CD4-positive, alpha-beta memory T cell (primary cell): ENCODE data around the gene SLC25A27. TPM values are rescaled to one million over a fixed set of nuclear protein-coding genes. Genes with fewer than 3 reads are reported as not detected.

Experiments used
- CTCF ChIA-PET: fragments of 350-600 bp; sonication (Branson Sonifier 250); formaldehyde crosslinking; loops from one replicate; lab custom pipeline; 2021; ENCODE audit warnings: inconsistent platforms; ENCODE audit not compliant: partially characterized antibody; lab: Charles Lee
- POLR2A ChIA-PET: fragments of 350-600 bp; sonication (Branson Sonifier 250); formaldehyde crosslinking; loops from one replicate; lab custom pipeline; 2021; ENCODE audit not compliant: partially characterized antibody; lab: Charles Lee
- DNase-seq, 5 donors: peaks; one replicate each; pipeline versions ENCODE4 v3.0.0 to v3.0.0-alpha.2; 2020 to 2022; ENCODE audit warnings: mixed read lengths in 1 of 5
- H3K27ac ChIP-seq: one replicate; pipeline ENCODE4 v1.7.0; 2013; ENCODE audit warnings: low read depth, low read length
- H3K27me3 ChIP-seq: 2 replicates; pipeline ENCODE4 v1.7.0; 2013; ENCODE audit warnings: mild to moderate bottlenecking, low read length, moderate library complexity; ENCODE audit not compliant: insufficient read depth
- H3K36me3 ChIP-seq: 2 replicates; pipeline ENCODE4 v1.7.0; 2013; ENCODE audit warnings: mild to moderate bottlenecking, low read length, moderate library complexity; ENCODE audit not compliant: insufficient read depth
- H3K4me1 ChIP-seq: 2 replicates; pipeline ENCODE4 v1.7.0; 2013; ENCODE audit warnings: mild to moderate bottlenecking, low read length, moderate library complexity; ENCODE audit not compliant: insufficient read depth
- H3K4me3 ChIP-seq, 2 donors: one replicate each; pipeline ENCODE4 v1.7.0; 2013; ENCODE audit warnings: low read length in 2 of 2, mild to moderate bottlenecking in 1 of 2
- H3K9me3 ChIP-seq, 2 donors: one replicate each; pipeline ENCODE4 v1.7.0; 2013; ENCODE audit warnings: low read length in 2 of 2, control low read depth in 1 of 2; ENCODE audit not compliant: control insufficient read depth in 1 of 2
- H3K27ac Mint-ChIP-seq, 7 donors: one replicate each; pipeline ENCODE4 v1.8.0; 2020 to 2021; ENCODE audit warnings: mixed read lengths in 7 of 7, mild to moderate bottlenecking in 6 of 7, inconsistent platforms in 3 of 7, moderate library complexity in 3 of 7
- H3K27me3 Mint-ChIP-seq, 2 donors: one replicate each; pipeline ENCODE4 v1.8.0; 2020 to 2021; ENCODE audit warnings: mixed read lengths in 2 of 2
- H3K36me3 Mint-ChIP-seq, 2 donors: one replicate each; pipeline ENCODE4 v1.8.0; 2020 to 2021; ENCODE audit warnings: mixed read lengths in 2 of 2, inconsistent platforms in 1 of 2, mild to moderate bottlenecking in 1 of 2
- H3K4me1 Mint-ChIP-seq, 4 donors: one replicate each; pipeline ENCODE4 v1.8.0; 2020 to 2021; ENCODE audit warnings: mixed read lengths in 4 of 4, mild to moderate bottlenecking in 1 of 4
- H3K4me3 Mint-ChIP-seq, 8 donors: one replicate each; pipeline ENCODE4 v1.8.0; 2020 to 2021; ENCODE audit warnings: mixed read lengths in 8 of 8, mild to moderate bottlenecking in 7 of 8, moderate library complexity in 6 of 8, inconsistent platforms in 3 of 8
- H3K9me3 Mint-ChIP-seq, 8 donors: one replicate each; pipeline ENCODE4 v1.8.0; 2020 to 2021; ENCODE audit warnings: mixed read lengths in 8 of 8, mild to moderate bottlenecking in 5 of 8, inconsistent platforms in 3 of 8, moderate library complexity in 1 of 8
- intact Hi-C: fragments of 100-400 bp; cut with micrococcal nuclease; formaldehyde crosslinking; loops from one replicate; pipeline ENCODE4 v1.15.1; 2023
- polyA plus RNA-seq, 2 donors: library from polyadenylated mRNA; unstranded; fragments of 300-500 nt; fragmentation: Illumina TruSeq; gene quantifications; one replicate each; pipeline ENCODE4 v1.2.3, GENCODE V29; 2021
- total RNA-seq, 2 experiments: library from RNA; stranded (reverse); gene quantifications; one replicate each; pipeline ENCODE4 v1.2.3, GENCODE V29; 2021

Gene SLC25A27
- total and polyA plus RNA-seq, 4 experiments from 2014 or later = 2.3 to 2.6 TPM; not detected in 2

- POLR2A ChIA-PET = no interaction called here
- no peak overlapping the region for H3K4me3 Mint-ChIP-seq
- Histone ChIP-seq H3K27me3 (no peaks in the 10 kb centered on the region), H3K4me3 (no peak overlapping the region), H3K9me3 (no peaks in the 10 kb centered on the region), H3K4me1 (no peaks in the 10 kb centered on the region), H3K27ac (no peak overlapping the region), H3K36me3 (no peaks in the 10 kb centered on the region)
- peaks cover 0 to 2% (median 0%) of the 10 kb centered on the region in 4 donors for H3K4me1 Mint-ChIP-seq
- intact Hi-C loops = no loop called here
- DNase-seq = no peak
- peaks cover 0 to 2% (median 0%) of the 10 kb centered on the region in 8 donors for H3K9me3 Mint-ChIP-seq
- H3K27me3 Mint-ChIP-seq = peaks cover 0 to 1% of the 10 kb centered on the region in 2 donors
- no peaks in the 10 kb centered on the region for H3K36me3 Mint-ChIP-seq
- CTCF ChIA-PET = no interaction called here
- H3K27ac Mint-ChIP-seq = no peak overlapping the region
These were observed 36.2 kb downstream of the SLC25A27 start for GRCh38 chr6:46688966-46689335.

GRCh38 chr6:46689657-46690056, 36.9 kb downstream of the SLC25A27 start:
- Histone ChIP-seq H3K4me1 (no peaks in the 10 kb centered on the region), H3K9me3 (no peaks in the 10 kb centered on the region), H3K36me3 (no peaks in the 10 kb centered on the region), H3K27ac (no peak overlapping the region), H3K4me3 (no peak overlapping the region), H3K27me3 (no peaks in the 10 kb centered on the region)
- Mint-ChIP-seq H3K36me3 (no peaks in the 10 kb centered on the region), H3K27ac (no peak overlapping the region), H3K9me3 (peaks cover 0 to 2% (median 0%) of the 10 kb centered on the region in 8 donors), H3K27me3 (peaks cover 0 to 1% of the 10 kb centered on the region in 2 donors), H3K4me1 (peaks cover 0 to 2% (median 0%) of the 10 kb centered on the region in 4 donors), H3K4me3 (no peak overlapping the region)
- no peak for DNase-seq
- POLR2A ChIA-PET = no interaction called here
- CTCF ChIA-PET = no interaction called here
- intact Hi-C loops = no loop called here

GRCh38 chr6:46690141-46690755, 37.5 kb downstream of the SLC25A27 start:
- Mint-ChIP-seq H3K27me3 (peaks cover 0 to 1% of the 10 kb centered on the region in 2 donors), H3K4me3 (no peak overlapping the region), H3K4me1 (peaks cover 0 to 2% (median 0%) of the 10 kb centered on the region in 4 donors), H3K9me3 (peaks cover 0 to 2% (median 0%) of the 10 kb centered on the region in 8 donors), H3K36me3 (no peaks in the 10 kb centered on the region), H3K27ac (no peak overlapping the region)
- H3K9me3 ChIP-seq = no peaks in the 10 kb centered on the region
- H3K27me3 ChIP-seq = no peaks in the 10 kb centered on the region
- intact Hi-C loops = no loop called here
- no peak overlapping the region for H3K27ac ChIP-seq
- no peaks in the 10 kb centered on the region for H3K4me1 ChIP-seq
- ChIA-PET CTCF (no interaction called here), POLR2A (no interaction called here)
- H3K36me3 ChIP-seq = no peaks in the 10 kb centered on the region
- H3K4me3 ChIP-seq = no peak overlapping the region
- DNase-seq = no peak

GRCh38 chr6:46690911-46691451, 38.2 kb downstream of the SLC25A27 start:
- no peak overlapping the region for H3K27ac ChIP-seq
- CTCF ChIA-PET = no interaction called here

GRCh38 chr6:46699970-46700369, 47.2 kb downstream of the SLC25A27 start:
- Mint-ChIP-seq H3K27me3 (peaks cover 5 to 7% of the 10 kb centered on the region in 2 donors), H3K9me3 (peaks cover 0 to 3% (median 0%) of the 10 kb centered on the region in 8 donors), H3K27ac (no peak overlapping the region), H3K36me3 (no peaks in the 10 kb centered on the region), H3K4me1 (no peaks in the 10 kb centered on the region), H3K4me3 (no peak overlapping the region)
- no peak overlapping the region for H3K4me3 ChIP-seq
- POLR2A ChIA-PET = no interaction called here
- intact Hi-C loops = no loop called here
- H3K36me3 ChIP-seq = no peaks in the 10 kb centered on the region
- H3K9me3 ChIP-seq = no peaks in the 10 kb centered on the region
- DNase-seq = no peak
- no peak overlapping the region for H3K27ac ChIP-seq
- CTCF ChIA-PET = no interaction called here
- H3K4me1 ChIP-seq = no peaks in the 10 kb centered on the region
- peaks cover 4% of the 10 kb centered on the region for H3K27me3 ChIP-seq

More at GRCh38 chr6:46690911-46691451, 38.2 kb downstream of the SLC25A27 start:
- Mint-ChIP-seq H3K4me3 (no peak overlapping the region), H3K4me1 (peaks cover 0 to 2% (median 0%) of the 10 kb centered on the region in 4 donors), H3K36me3 (no peaks in the 10 kb centered on the region), H3K27me3 (peaks cover 0 to 1% of the 10 kb centered on the region in 2 donors), H3K27ac (no peak overlapping the region), H3K9me3 (peaks cover 0 to 2% (median 0%) of the 10 kb centered on the region in 8 donors)
- intact Hi-C loops = no loop called here
- Histone ChIP-seq H3K4me1 (no peaks in the 10 kb centered on the region), H3K36me3 (no peaks in the 10 kb centered on the region), H3K9me3 (no peaks in the 10 kb centered on the region), H3K4me3 (no peak overlapping the region), H3K27me3 (no peaks in the 10 kb centered on the region)
- no peak for DNase-seq
- POLR2A ChIA-PET = no interaction called here

- H3K27ac Mint-ChIP-seq = no peak overlapping the region
- Histone ChIP-seq H3K4me1 (no peaks in the 10 kb centered on the region), H3K36me3 (no peaks in the 10 kb centered on the region), H3K4me3 (no peak overlapping the region), H3K9me3 (no peaks in the 10 kb centered on the region), H3K27ac (no peak overlapping the region), H3K27me3 (peaks cover 4% of the 10 kb centered on the region)
- DNase-seq = no peak
- no peak overlapping the region for H3K4me3 Mint-ChIP-seq
- intact Hi-C loops = no loop called here
- peaks cover 3 to 9% of the 10 kb centered on the region in 2 donors for H3K27me3 Mint-ChIP-seq
- H3K9me3 Mint-ChIP-seq = peaks cover 0 to 2% (median 0%) of the 10 kb centered on the region in 8 donors
- H3K4me1 Mint-ChIP-seq = no peaks in the 10 kb centered on the region
- H3K36me3 Mint-ChIP-seq = no peaks in the 10 kb centered on the region
- ChIA-PET POLR2A (no interaction called here), CTCF (no interaction called here)
These were observed 51.8 kb downstream of the SLC25A27 start for GRCh38 chr6:46704562-46704961.

DNA sequence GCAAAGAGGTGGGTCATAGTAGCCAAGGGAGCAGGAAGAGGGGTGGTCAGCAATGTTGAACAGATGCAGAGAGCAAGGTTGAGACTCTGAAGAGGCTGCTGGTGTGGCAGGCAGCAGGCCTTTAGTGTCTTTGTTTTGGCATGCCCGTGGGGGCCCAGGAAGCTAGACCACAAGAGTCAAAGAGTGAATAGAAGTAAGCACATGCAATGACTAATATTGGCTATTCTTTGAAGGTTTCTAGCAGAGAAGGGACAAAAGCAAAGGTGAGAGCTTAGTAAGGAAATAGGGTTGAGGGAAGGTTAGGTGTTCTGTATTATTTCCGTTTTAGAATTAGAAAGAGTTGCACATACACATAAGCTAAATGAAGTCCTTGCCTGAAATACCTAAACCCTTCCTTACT, 53.7 kb downstream of the SLC25A27 start:
- CTCF ChIA-PET = no interaction called here
- intact Hi-C loops = no loop called here
- peaks cover 0 to 2% (median 0%) of the 10 kb centered on the region in 8 donors for H3K9me3 Mint-ChIP-seq
- Histone ChIP-seq H3K27me3 (peaks cover 4% of the 10 kb centered on the region), H3K9me3 (no peaks in the 10 kb centered on the region), H3K4me1 (no peaks in the 10 kb centered on the region), H3K4me3 (no peak overlapping the region), H3K27ac (no peak overlapping the region), H3K36me3 (no peaks in the 10 kb centered on the region)
- DNase-seq = no peak
- no peak overlapping the region for H3K27ac Mint-ChIP-seq
- H3K27me3 Mint-ChIP-seq = peaks cover 5 to 11% of the 10 kb centered on the region in 2 donors
- no peak overlapping the region for H3K4me3 Mint-ChIP-seq
- POLR2A ChIA-PET = no interaction called here
- H3K36me3 Mint-ChIP-seq = no peaks in the 10 kb centered on the region
- no peaks in the 10 kb centered on the region for H3K4me1 Mint-ChIP-seq
